HL-60 (cell line): ENCODE measurements around the gene PGAM5.

Source experiments
- CTCF ChIP-seq: IDR thresholded peaks from one replicate; pipeline ENCODE4 v1.5.1; 2011; ENCODE audit warnings: low read length, control low read depth, inconsistent platforms; ENCODE audit not compliant: insufficient read depth
- GABPA ChIP-seq: IDR thresholded peaks from 2 replicates; pipeline ENCODE4 v1.6.1; 2012; ENCODE audit warnings: low read depth
- POLR2AphosphoS5 ChIP-seq: IDR thresholded peaks from 2 replicates; pipeline ENCODE4 v1.6.1; 2012; ENCODE audit warnings: low read depth
- REST ChIP-seq: IDR thresholded peaks from 2 replicates; pipeline ENCODE4 v1.6.1; 2012; ENCODE audit warnings: low read depth; ENCODE audit not compliant: insufficient replicate concordance
- SPI1 ChIP-seq: IDR thresholded peaks from 2 replicates; pipeline ENCODE4 v1.6.1; 2012; ENCODE audit warnings: low read depth, mild to moderate bottlenecking, borderline replicate concordance

GRCh38 chr12:132740313-132740646 lies 29.6 kb downstream of the PGAM5 start:
- TF ChIP-seq CTCF (no peak), POLR2AphosphoS5 (no peak), GABPA (no peak), SPI1 (no peak), REST (no peak)
